Peyer's patch (tissue), 4 donors: ENCODE data around the gene TGFB2. TPM values are rescaled to one million over a fixed set of nuclear protein-coding genes. Genes with fewer than 3 reads are reported as not detected.

Experiments used
- DNase-seq, 3 donors: peaks; one replicate each; pipeline ENCODE4 v3.0.0-alpha.2; 2017 to 2019
- H3K27ac ChIP-seq, 4 donors: fragments of 200-600 bp; sonication (generic); one replicate each; pipeline ENCODE4 v1.5.1; 2016 to 2019
- H3K27me3 ChIP-seq, 2 donors: fragments of 200-600 bp; sonication (generic); one replicate each; pipeline ENCODE4 v1.5.1; 2019
- H3K36me3 ChIP-seq, 3 donors: fragments of 200-600 bp; sonication (generic); one replicate each; pipeline ENCODE4 v1.5.1; 2016 to 2019
- H3K4me1 ChIP-seq, 4 donors: fragments of 200-600 bp; sonication (generic); one replicate each; pipeline ENCODE4 v1.5.1; 2016 to 2019
- H3K4me3 ChIP-seq, 4 donors: fragments of 200-600 bp; sonication (generic); 1 replicate in 3 of 4; 2 replicates in 1 of 4; pipeline ENCODE4 v1.5.1; 2016 to 2019; ENCODE audit warnings: mild to moderate bottlenecking in 1 of 4
- H3K9me3 ChIP-seq, 4 donors: fragments of 200-600 bp; sonication (generic); one replicate each; pipeline ENCODE4 v1.5.1; 2016 to 2019; ENCODE audit warnings: mild to moderate bottlenecking in 1 of 4
- CTCF ChIP-seq, 6 experiments: fragments of 450-650 bp in 4 of 6; fragments of 200-600 bp in 2 of 6; sonication (generic) in 1 of 6; IDR thresholded peaks; one replicate each; pipeline ENCODE4 v1.5.1; 2017 to 2019; ENCODE audit warnings: antibody characterized with exemption in 6 of 6, mild to moderate bottlenecking in 3 of 6, moderate library complexity in 1 of 6
- POLR2A ChIP-seq, 2 donors: fragments of 450-650 bp; IDR thresholded peaks; one replicate each; pipeline ENCODE4 v1.5.1; 2017; ENCODE audit warnings: antibody characterized with exemption in 2 of 2, mild to moderate bottlenecking in 2 of 2, moderate library complexity in 2 of 2
- total RNA-seq, 4 donors: library from RNA; depleted of rRNA; stranded (reverse); fragments of >200 nt; gene quantifications; one replicate each; pipeline ENCODE4 v1.1.0, GENCODE V29; 2016

The TGFB2 gene
- total RNA-seq, 4 donors from 2014 or later: 0.28 to 1.7 (median 0.54) TPM; not detected in 1

GRCh38 chr1:218402786-218403120 lies 57.6 kb downstream of the TGFB2 start:
- Histone ChIP-seq H3K4me3 (no peak overlapping the region), H3K4me1 (no peaks in the 10 kb centered on the region), H3K27me3 (no peaks in the 10 kb centered on the region), H3K36me3 (no peaks in the 10 kb centered on the region), H3K27ac (peak overlapping the region in 1 of 4 donors; percentile 56), H3K9me3 (no peaks in the 10 kb centered on the region)
- no peak for DNase-seq
- no peak for TF ChIP-seq CTCF (IDR thresholded peaks at IDR 0.05)
- TF ChIP-seq POLR2A (IDR thresholded peaks at IDR 0.05): no peak

- no peak for TF ChIP-seq CTCF (IDR thresholded peaks at IDR 0.05)
- no peak for TF ChIP-seq POLR2A (IDR thresholded peaks at IDR 0.05)
- no peak overlapping the region for H3K4me3 ChIP-seq
- H3K27ac ChIP-seq: peak overlapping the region in 1 of 4 donors; percentile 56
- H3K9me3 ChIP-seq: no peaks in the 10 kb centered on the region
- H3K36me3 ChIP-seq: no peaks in the 10 kb centered on the region
- H3K27me3 ChIP-seq: no peaks in the 10 kb centered on the region
- no peak for DNase-seq
- H3K4me1 ChIP-seq: no peaks in the 10 kb centered on the region
These were observed 58.2 kb downstream of the TGFB2 start for GRCh38 chr1:218403300-218403699.

- no peak overlapping the region for H3K4me3 ChIP-seq
- H3K27me3 ChIP-seq: no peaks in the 10 kb centered on the region
- DNase-seq: no peak
- no peaks in the 10 kb centered on the region for H3K36me3 ChIP-seq
- no peaks in the 10 kb centered on the region for H3K4me1 ChIP-seq
- H3K9me3 ChIP-seq: no peaks in the 10 kb centered on the region
- no peak overlapping the region for H3K27ac ChIP-seq
- TF ChIP-seq POLR2A (IDR thresholded peaks at IDR 0.05): no peak
- no peak for TF ChIP-seq CTCF (IDR thresholded peaks at IDR 0.05)
These were observed 62.5 kb downstream of the TGFB2 start for GRCh38 chr1:218407630-218408029.

DNA sequence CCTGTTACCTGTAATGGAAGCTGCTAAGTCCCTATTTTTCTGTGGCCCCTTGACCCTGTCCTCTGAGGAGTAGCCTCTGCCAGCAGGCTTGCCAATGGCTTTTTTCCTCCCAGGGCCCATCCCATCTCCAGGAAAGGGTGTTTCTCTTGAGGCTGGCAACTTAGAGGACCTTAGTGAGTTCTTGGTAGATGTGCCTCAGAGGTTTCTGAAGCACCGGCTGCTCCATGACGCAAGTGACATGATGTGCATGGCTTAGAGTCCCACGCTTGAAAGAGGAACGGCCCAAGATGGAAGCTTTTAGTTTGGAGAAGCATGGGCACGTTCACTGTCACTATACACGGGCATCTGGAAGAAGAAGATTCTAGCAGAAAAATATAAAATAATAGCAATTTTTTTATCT lies 63.0 kb downstream of the TGFB2 start:
- no peaks in the 10 kb centered on the region for H3K4me1 ChIP-seq
- no peaks in the 10 kb centered on the region for H3K9me3 ChIP-seq
- no peaks in the 10 kb centered on the region for H3K27me3 ChIP-seq
- no peak overlapping the region for H3K4me3 ChIP-seq
- no peak overlapping the region for H3K27ac ChIP-seq
- no peak for DNase-seq
- TF ChIP-seq CTCF (IDR thresholded peaks at IDR 0.05) (no peak), POLR2A (IDR thresholded peaks at IDR 0.05) (no peak)
- no peaks in the 10 kb centered on the region for H3K36me3 ChIP-seq

GRCh38 chr1:218408942-218409341 lies 63.8 kb downstream of the TGFB2 start:
- Histone ChIP-seq H3K27ac (no peak overlapping the region), H3K9me3 (no peaks in the 10 kb centered on the region), H3K36me3 (no peaks in the 10 kb centered on the region), H3K4me3 (no peak overlapping the region), H3K4me1 (no peaks in the 10 kb centered on the region), H3K27me3 (no peaks in the 10 kb centered on the region)
- DNase-seq: no peak
- no peak for TF ChIP-seq CTCF (IDR thresholded peaks at IDR 0.05)
- no peak for TF ChIP-seq POLR2A (IDR thresholded peaks at IDR 0.05)

GRCh38 chr1:218409946-218410510 lies 64.9 kb downstream of the TGFB2 start:
- no peak overlapping the region for H3K27ac ChIP-seq
- DNase-seq: no peak
- H3K36me3 ChIP-seq: no peaks in the 10 kb centered on the region
- no peaks in the 10 kb centered on the region for H3K27me3 ChIP-seq
- no peaks in the 10 kb centered on the region for H3K9me3 ChIP-seq
- H3K4me3 ChIP-seq: no peak overlapping the region
- H3K4me1 ChIP-seq: no peaks in the 10 kb centered on the region
- no peak for TF ChIP-seq CTCF (IDR thresholded peaks at IDR 0.05)
- TF ChIP-seq POLR2A (IDR thresholded peaks at IDR 0.05): no peak
